Body of pancreas (tissue), 4 donors: ENCODE measurements around the gene ADGRF5. TPM values are rescaled to one million over a fixed set of nuclear protein-coding genes. Genes with fewer than 3 reads are reported as not detected.
A peak's percentile ranks its signal among the peaks of the same experiment; 100 is the strongest.
"Not testable (repeated sequence)": the region's sequence is repeated elsewhere in the genome, so short reads cannot be mapped to it uniquely, and the experiment has no call there.

Experiments used
- ATAC-seq: fragments of 150-250 bp; one replicate; pipeline ENCODE4 v1.9.1; 2016
- DNase-seq, 4 donors: peaks; one replicate each; pipeline ENCODE4 v3.0.0-alpha.2; 2019
- H3K27ac ChIP-seq, 4 donors: fragments of 200-600 bp; sonication (generic); 1 replicate in 3 of 4; 2 replicates in 1 of 4; pipeline versions ENCODE4 v1.5.1 to v1.6.1; 2016 to 2019; ENCODE audit warnings: mild to moderate bottlenecking in 1 of 4, mixed read lengths in 1 of 4, moderate library complexity in 1 of 4
- H3K27me3 ChIP-seq, 2 donors: fragments of 200-600 bp; sonication (generic); one replicate each; pipeline ENCODE4 v1.6.0; 2016; ENCODE audit warnings: mild to moderate bottlenecking in 1 of 2
- H3K36me3 ChIP-seq, 2 donors: fragments of 200-600 bp; sonication (generic); replicated peaks in 1 of 2; 2 replicates each; pipeline ENCODE4 v1.5.1; 2016; ENCODE audit warnings: low read depth in 2 of 2; ENCODE audit not compliant: insufficient read depth in 1 of 2
- H3K4me1 ChIP-seq: fragments of 200-600 bp; sonication (generic); one replicate; pipeline ENCODE4 v1.6.0; 2016
- H3K4me3 ChIP-seq, 2 donors: fragments of 200-600 bp; sonication (generic); 1 replicate in 1 of 2; 2 replicates in 1 of 2; pipeline ENCODE4 v1.5.1; 2016 to 2019
- H3K9me3 ChIP-seq, 3 donors: fragments of 200-600 bp; sonication (generic); 1 replicate in 2 of 3; 2 replicates in 1 of 3; pipeline ENCODE4 v1.5.1; 2016
- CTCF ChIP-seq, 7 experiments: fragments of 450-650 bp in 4 of 7; fragments of 200-600 bp in 3 of 7; sonication (generic) in 3 of 7; IDR thresholded peaks; one replicate each; pipeline ENCODE4 v1.5.1; 2016 to 2019; ENCODE audit warnings: antibody characterized with exemption in 7 of 7
- POLR2A ChIP-seq, 3 donors: fragments of 450-650 bp; IDR thresholded peaks; one replicate each; pipeline ENCODE4 v1.6.1; 2016; ENCODE audit warnings: antibody characterized with exemption in 3 of 3, mild to moderate bottlenecking in 2 of 3
- WGBS, 2 donors: methylation state at CpG; one replicate each; pipeline ENCODE4 v1.1.5; 2017; 5-methylcytosine and 5-hydroxymethylcytosine counted together
- intact Hi-C: fragments of 100-400 bp; cut with DNase I; formaldehyde crosslinking; loops from one replicate; pipeline ENCODE4 v1.15.1; 2023
- total RNA-seq, 2 donors: library from RNA; depleted of rRNA; stranded (reverse); fragments of >200 nt; gene quantifications; one replicate each; pipeline ENCODE4 v1.1.0, GENCODE V29; 2016

The ADGRF5 gene
- total RNA-seq, 2 donors from 2014 or later, result 4.9 to 6.5 TPM

GRCh38 chr6:46855966-46856365, 65.8 kb downstream of the ADGRF5 start:
- WGBS, 2 donors, result 11 to 29% methylated on average over 1 of the region's 1 CpG

GRCh38 chr6:46851576-46851975, 70.2 kb downstream of the ADGRF5 start:
- H3K27ac ChIP-seq, ATAC-seq, H3K4me1 ChIP-seq, intact Hi-C loops, DNase-seq, H3K9me3 ChIP-seq, H3K27me3 ChIP-seq, H3K36me3 ChIP-seq, H3K4me3 ChIP-seq: not testable (repeated sequence)
- 59 to 65% methylated on average over 4 of the region's 4 CpGs for WGBS, 2 donors

More at GRCh38 chr6:46855966-46856365, 65.8 kb downstream of the ADGRF5 start:
- H3K4me3 ChIP-seq, ATAC-seq, H3K9me3 ChIP-seq, H3K4me1 ChIP-seq, H3K27me3 ChIP-seq, H3K27ac ChIP-seq, intact Hi-C loops, H3K36me3 ChIP-seq: not testable (repeated sequence)
- peak; percentile 42 to 63 (median 50) for TF ChIP-seq CTCF (IDR thresholded peaks at IDR 0.05)
- peak; percentile 37 to 66 (median 47) for DNase-seq

GRCh38 chr6:46850792-46851191, 70.9 kb downstream of the ADGRF5 start:
- Histone ChIP-seq H3K4me3 (no peak overlapping the region), H3K9me3 (no peaks in the 10 kb centered on the region), H3K27ac (no peak overlapping the region), H3K27me3 (no peaks in the 10 kb centered on the region), H3K4me1 (peaks cover 5% of the 10 kb centered on the region), H3K36me3 (no peaks in the 10 kb centered on the region)
- intact Hi-C loops, result no loop called here
- TF ChIP-seq POLR2A (IDR thresholded peaks at IDR 0.05) (no peak), CTCF (IDR thresholded peaks at IDR 0.05) (no peak)
- no peak for ATAC-seq
- 80 to 94% methylated on average over 2 of the region's 2 CpGs for WGBS, 2 donors
- DNase-seq, result no peak

GRCh38 chr6:46849361-46849690, 72.4 kb downstream of the ADGRF5 start:
- no peak overlapping the region for H3K27ac ChIP-seq
- ATAC-seq (no peak), DNase-seq (no peak)

GRCh38 chr6:46848684-46849360, 72.9 kb downstream of the ADGRF5 start:
- Histone ChIP-seq H3K4me3 (no peak overlapping the region), H3K27ac (no peak overlapping the region), H3K4me1 (peaks cover 5% of the 10 kb centered on the region), H3K27me3 (no peaks in the 10 kb centered on the region), H3K36me3 (no peaks in the 10 kb centered on the region), H3K9me3 (no peaks in the 10 kb centered on the region)
- TF ChIP-seq POLR2A (IDR thresholded peaks at IDR 0.05), result no peak
- peak; percentile 89 to 99 (median 97) for TF ChIP-seq CTCF (IDR thresholded peaks at IDR 0.05)
- ATAC-seq (peak; percentile 95), DNase-seq (peak; percentile 87 to 91 (median 90))
- intact Hi-C loops, result loop anchor here (10.0 kb wide), 1 partner anchor 196 kb away; the partner anchor contains the start of gene ADGRF1
- 7 to 8% methylated on average over 23 to 25 of the region's 25 CpGs for WGBS, 2 donors

More at GRCh38 chr6:46849361-46849690, 72.4 kb downstream of the ADGRF5 start:
- Histone ChIP-seq H3K4me3 (no peak overlapping the region), H3K9me3 (no peaks in the 10 kb centered on the region), H3K27me3 (no peaks in the 10 kb centered on the region), H3K4me1 (peaks cover 5% of the 10 kb centered on the region), H3K36me3 (no peaks in the 10 kb centered on the region)
- no peak for TF ChIP-seq CTCF (IDR thresholded peaks at IDR 0.05)
- TF ChIP-seq POLR2A (IDR thresholded peaks at IDR 0.05), result no peak
- 47 to 52% methylated on average over 5 of the region's 5 CpGs for WGBS, 2 donors
- intact Hi-C loops, result loop anchor here (10.0 kb wide), 1 partner anchor 195 kb away; the partner anchor contains the start of gene ADGRF1
